GM12878 (cell line): ENCODE data around the gene UQCR11. TPM values are rescaled to one million over a fixed set of nuclear protein-coding genes. Genes with fewer than 3 reads are reported as not detected.

Source experiments
- ATAC-seq: fragments of 200-7000 bp; cut with Tn5 transposase; 3 replicates; pipeline ENCODE4 v1.9.1; 2020; ENCODE audit warnings: mild to moderate bottlenecking, moderate library complexity
- BruUV-seq: library from RNA; stranded (reverse); fragments of 400-500 nt; replicated peaks from 2 replicates; lab custom pipeline; 2021; lab: Mats Ljungman, UMichigan
- CTCF ChIA-PET: fragments of 300-600 bp; sonication (Branson Sonifier 250); formaldehyde crosslinking; extraction: SDS; loops from one replicate; lab custom pipeline; 2021; ENCODE audit warnings: inconsistent platforms; lab: Yijun Ruan, JAX
- POLR2A ChIA-PET: fragments of 350-600 bp; formaldehyde crosslinking; extraction: SDS; loops from one replicate; lab custom pipeline; 2021; ENCODE audit warnings: inconsistent platforms; lab: Charles Lee
- RAD21 ChIA-PET: fragments of 300-600 bp; sonication (Branson Sonifier 250); formaldehyde crosslinking; loops from one replicate; lab custom pipeline; 2023; ENCODE audit warnings: antibody characterized with exemption; ENCODE audit not compliant: unreplicated experiment; lab: Charles Lee
- SMC1A ChIA-PET: fragments of 300-600 bp; sonication (Branson Sonifier 250); formaldehyde crosslinking; loops from one replicate; lab custom pipeline; 2023; ENCODE audit not compliant: unreplicated experiment, uncharacterized antibody; lab: Charles Lee
- DNase-seq: peaks from one replicate; pipeline ENCODE4 v3.0.0-alpha.2; 2011; ENCODE audit warnings: low read depth, low spot score
- FAIRE-seq: peaks from 3 replicates; lab custom pipeline; 2011; peaks lifted over from hg19 to GRCh38; lab: Jason Lieb, UNC
- H2AFZ ChIP-seq: 2 replicates; pipeline ENCODE4 v1.6.0; 2011; ENCODE audit warnings: low read depth, low read length, control low read depth; ENCODE audit not compliant: control insufficient read depth
- H3K27ac ChIP-seq: 2 replicates; pipeline ENCODE4 v1.5.1; 2011; ENCODE audit warnings: control low read depth; ENCODE audit not compliant: control insufficient read depth, insufficient read depth
- H3K27me3 ChIP-seq, 2 experiments: replicated peaks in 1 of 2; 2 replicates each; pipeline versions ENCODE4 v1.6.0 to v1.6.1; 2011; ENCODE audit warnings: low read length in 1 of 2; ENCODE audit not compliant: control insufficient read depth in 2 of 2, insufficient read depth in 2 of 2
- H3K36me3 ChIP-seq, 2 experiments: 2 replicates each; pipeline ENCODE4 v1.5.1; 2011; ENCODE audit warnings: low read length in 1 of 2; ENCODE audit not compliant: control insufficient read depth in 2 of 2, insufficient read depth in 2 of 2
- H3K4me1 ChIP-seq: 2 replicates; pipeline ENCODE4 v1.6.1; 2011; ENCODE audit warnings: mild to moderate bottlenecking, low read length, moderate library complexity, mixed read lengths; ENCODE audit not compliant: control insufficient read depth, insufficient read depth
- H3K4me2 ChIP-seq: 2 replicates; pipeline ENCODE4 v1.6.0; 2011; ENCODE audit warnings: control low read depth; ENCODE audit not compliant: control insufficient read depth, insufficient read depth
- H3K4me3 ChIP-seq: fragments of 200-600 bp; sonication (generic); 2 replicates; pipeline ENCODE4 v1.5.1; 2016
- H3K79me2 ChIP-seq: 2 replicates; pipeline ENCODE4 v1.6.0; 2011; ENCODE audit warnings: low read length; ENCODE audit not compliant: control insufficient read depth, insufficient read depth
- H3K9ac ChIP-seq: 2 replicates; pipeline ENCODE4 v1.8.0; 2011; ENCODE audit warnings: low read length, control low read depth, mixed read lengths; ENCODE audit not compliant: control insufficient read depth, insufficient read depth
- H3K9me3 ChIP-seq: replicated peaks from 3 replicates; pipeline ENCODE4 v1.5.1; 2011; ENCODE audit warnings: mild to moderate bottlenecking, low read length; ENCODE audit not compliant: control insufficient read depth, insufficient read depth
- H4K20me1 ChIP-seq: 2 replicates; pipeline ENCODE4 v1.6.0; 2011; ENCODE audit not compliant: control insufficient read depth, insufficient read depth
- BACH1 ChIP-seq: fragments of 450-650 bp; IDR thresholded peaks from 2 replicates; pipeline ENCODE4 v1.6.1; 2017; ENCODE audit warnings: mild to moderate bottlenecking, borderline replicate concordance
- CBX5 ChIP-seq: sonication (generic); IDR thresholded peaks from 2 replicates; pipeline ENCODE4 v1.6.1; 2016; ENCODE audit warnings: low read depth, moderate library complexity, mild to moderate bottlenecking, inconsistent platforms
- FOXK2 ChIP-seq: fragments of 450-650 bp; IDR thresholded peaks from 2 replicates; pipeline ENCODE4 v1.6.1; 2017; ENCODE audit warnings: mild to moderate bottlenecking, moderate library complexity
- GABPA ChIP-seq: IDR thresholded peaks from 2 replicates; pipeline ENCODE4 v1.6.1; 2014; ENCODE audit warnings: antibody characterized with exemption, low read depth, mild to moderate bottlenecking, inconsistent platforms
- JUNB ChIP-seq: IDR thresholded peaks from 2 replicates; pipeline ENCODE4 v1.6.1; 2016; ENCODE audit warnings: antibody characterized with exemption, mild to moderate bottlenecking
- MYB ChIP-seq: fragments of 150-350 bp; IDR thresholded peaks from 2 replicates; pipeline ENCODE4 v1.6.1; 2014; ENCODE audit warnings: mild to moderate bottlenecking, low read depth, low read length, borderline replicate concordance
- NBN ChIP-seq: fragments of 450-650 bp; IDR thresholded peaks from 2 replicates; pipeline ENCODE4 v1.6.1; 2016
- PAX8 ChIP-seq: fragments of 450-650 bp; IDR thresholded peaks from 2 replicates; pipeline ENCODE4 v1.6.1; 2017; ENCODE audit warnings: mild to moderate bottlenecking, moderate library complexity
- RB1 ChIP-seq: fragments of 450-650 bp; formaldehyde crosslinking; IDR thresholded peaks from 2 replicates; pipeline ENCODE4 v1.6.1; 2017; ENCODE audit warnings: mild to moderate bottlenecking, borderline replicate concordance
- RCOR1 ChIP-seq: conservative IDR thresholded peaks from 2 replicates; pipeline ENCODE4 v1.6.1; 2012; ENCODE audit warnings: low read depth, low read length, improper control_type of control experiment
- RFX5 ChIP-seq: IDR thresholded peaks from 2 replicates; pipeline ENCODE4 v1.6.1; 2011; ENCODE audit warnings: low read depth, low read length, improper control_type of control experiment
- RUNX3 ChIP-seq: IDR thresholded peaks from 2 replicates; pipeline ENCODE4 v1.6.1; 2012; ENCODE audit warnings: low read length, inconsistent platforms
- SUZ12 ChIP-seq: fragments of 200-600 bp; sonication (generic); IDR thresholded peaks from one replicate; pipeline ENCODE4 v1.6.1; 2018; ENCODE audit warnings: antibody characterized with exemption, mild to moderate bottlenecking; ENCODE audit not compliant: unreplicated experiment
- ZNF217 ChIP-seq: fragments of 450-650 bp; IDR thresholded peaks from 2 replicates; pipeline ENCODE4 v1.6.1; 2017; ENCODE audit warnings: antibody characterized with exemption, mild to moderate bottlenecking
- ZSCAN29 ChIP-seq: fragments of 450-650 bp; IDR thresholded peaks from 2 replicates; pipeline ENCODE4 v1.6.1; 2017; ENCODE audit warnings: mild to moderate bottlenecking, moderate library complexity
- WGBS: methylation state at CpG from one replicate; pipeline ENCODE4 v1.1.6; 2016; ENCODE audit warnings: low lambda C conversion rate; ENCODE audit not compliant: insufficient replicate concordance, insufficient coverage; ENCODE audit errors: missing lambda C conversion rate; 5-methylcytosine and 5-hydroxymethylcytosine counted together
- in situ Hi-C: fragments of 300-500 bp; cut with MboI; formaldehyde crosslinking; loops from 9 replicates; pipeline ENCODE4 v1.14.3; 2018; ENCODE audit warnings: mixed read lengths
- intact Hi-C: fragments of 100-400 bp; cut with micrococcal nuclease; formaldehyde crosslinking; loops from one replicate; pipeline ENCODE4 v1.14.2; 2022; ENCODE audit not compliant: unreplicated experiment
- polyA plus RNA-seq, 11 experiments: library from polyadenylated mRNA; depleted of rRNA in 4 of 11; unstranded in 6 of 11; stranded (reverse) in 5 of 11; fragments of >200 nt; fragmentation: Nextera tagmentation in 4 of 11; fragmentation: Illumina TruSeq in 1 of 11; extraction: Ambion mirVana in 4 of 11; extraction: Trizol in 1 of 11; gene quantifications; 1 replicate in 1 of 11; 2 replicates in 10 of 11; pipeline versions ENCODE4 v1.2.1 to v1.2.3, GENCODE V29; 2011 to 2016; ENCODE audit warnings: inconsistent platforms in 2 of 11, missing spikeins in 2 of 11, low read depth in 1 of 11
- total RNA-seq, 4 experiments: library from RNA; depleted of rRNA in 3 of 4; stranded (reverse); fragments of >200 nt in 3 of 4; fragmentation: Illumina TruSeq in 1 of 4; extraction: Trizol in 1 of 4; gene quantifications; 2 replicates each; pipeline versions ENCODE4 v1.2.1 to v1.2.3, GENCODE V29; 2013 to 2021
- TF ChIP-seq, protein P1 (sequence below): IDR thresholded peaks from 2 replicates; pipeline ENCODE4 v1.6.1; 2012; ENCODE audit warnings: improper control_type of control experiment, low read depth, low read length; ENCODE audit not compliant: insufficient replicate concordance
- TF ChIP-seq, protein P2 (sequence below): fragments of 450-650 bp; IDR thresholded peaks from 2 replicates; pipeline ENCODE4 v1.6.1; 2014; ENCODE audit warnings: mild to moderate bottlenecking
- TF ChIP-seq, protein P3 (sequence below): IDR thresholded peaks from 2 replicates; pipeline ENCODE4 v1.6.1; 2012; ENCODE audit warnings: low read depth, low read length, improper control_type of control experiment

UQCR11 gene
- total and polyA plus RNA-seq, 10 of the 15 experiments (the other 5 are each of a cell fraction or from before 2014, with no cell fraction given), result 28.6 to 586 (median 193) TPM

DNA sequence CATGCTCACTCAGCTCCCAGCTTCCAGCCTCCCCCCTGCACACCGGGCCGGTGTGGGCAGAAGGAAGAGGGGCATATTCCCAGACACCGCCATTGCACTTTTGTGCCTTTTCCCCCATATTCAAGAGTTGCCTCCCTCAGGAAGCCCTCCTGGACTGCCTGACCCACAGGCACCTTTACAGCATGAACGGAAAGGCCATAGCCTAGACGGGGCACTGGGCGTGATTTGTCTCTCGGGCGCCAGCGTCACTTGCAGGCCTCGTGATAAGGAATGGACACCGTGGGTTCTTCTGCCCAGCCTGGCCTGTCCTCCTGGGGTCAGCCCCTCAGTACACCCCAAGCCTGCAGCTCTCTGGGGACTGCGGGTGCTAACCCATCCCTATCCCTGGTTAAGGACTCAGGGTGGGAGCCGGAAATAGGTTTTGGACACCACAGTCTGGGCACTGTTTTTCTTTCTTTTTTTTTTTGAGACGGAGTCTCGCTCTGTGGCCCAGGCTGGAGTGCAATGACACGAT lies 933 bp upstream of the UQCR11 start:
- H2AFZ ChIP-seq, result peak overlapping the region; percentile 96
- peak overlapping the region; percentile 62 for H3K4me3 ChIP-seq
- no peaks in the 10 kb centered on the region for H3K27me3 ChIP-seq
- ChIA-PET POLR2A (interaction anchor here (0.9 to 3.2 kb wide), 4 partner anchors 13 to 46 kb away, joined by 3 to 19 read pairs (median 3); partner anchors contain the start of genes MBD3 and TCF3), SMC1A (interaction anchor here (0.6 to 2.4 kb wide), 3 partner anchors 19 to 66 kb away, joined by 3 to 7 read pairs (median 3); partner anchors contain the start of gene TCF3), RAD21 (interaction anchor here (0.9 to 2.0 kb wide), 7 partner anchors 13 to 66 kb away, joined by 3 to 8 read pairs (median 4); no protein-coding TSS in a partner anchor), CTCF (interaction anchor here (0.6 to 2.1 kb wide), 6 partner anchors 16 to 220 kb away, joined by 3 to 8 read pairs (median 4); no protein-coding TSS in a partner anchor)
- H3K36me3 ChIP-seq, result peaks cover 2 to 4% of the 10 kb centered on the region in 2 experiments
- DNase-seq, result no peak
- peak overlapping the region; percentile 98 for H3K4me2 ChIP-seq
- peak; percentile 7 for ATAC-seq
- H4K20me1 ChIP-seq, result no peaks in the 10 kb centered on the region
- peaks cover 30% of the 10 kb centered on the region for H3K79me2 ChIP-seq
- H3K9ac ChIP-seq, result peak overlapping the region; percentile 70
- in situ Hi-C loops (loop anchor here (5.0 kb wide), 1 partner anchor 41 kb away; no protein-coding TSS in a partner anchor), intact Hi-C loops (loop anchor here (5.0 kb wide), 2 partner anchors 41 to 66 kb away; no protein-coding TSS in a partner anchor)
- no peaks in the 10 kb centered on the region for H3K9me3 ChIP-seq
- H3K4me1 ChIP-seq, result peaks cover 9% of the 10 kb centered on the region
- peak overlapping the region; percentile 69 for H3K27ac ChIP-seq
- WGBS, result 10% methylated on average over 14 of the region's 16 CpGs
- no peak for FAIRE-seq
- no TSS peak for BruUV-seq
- TF ChIP-seq SUZ12, result no peak
- TF ChIP-seq BACH1, result no peak
- TF ChIP-seq, protein P1, sequence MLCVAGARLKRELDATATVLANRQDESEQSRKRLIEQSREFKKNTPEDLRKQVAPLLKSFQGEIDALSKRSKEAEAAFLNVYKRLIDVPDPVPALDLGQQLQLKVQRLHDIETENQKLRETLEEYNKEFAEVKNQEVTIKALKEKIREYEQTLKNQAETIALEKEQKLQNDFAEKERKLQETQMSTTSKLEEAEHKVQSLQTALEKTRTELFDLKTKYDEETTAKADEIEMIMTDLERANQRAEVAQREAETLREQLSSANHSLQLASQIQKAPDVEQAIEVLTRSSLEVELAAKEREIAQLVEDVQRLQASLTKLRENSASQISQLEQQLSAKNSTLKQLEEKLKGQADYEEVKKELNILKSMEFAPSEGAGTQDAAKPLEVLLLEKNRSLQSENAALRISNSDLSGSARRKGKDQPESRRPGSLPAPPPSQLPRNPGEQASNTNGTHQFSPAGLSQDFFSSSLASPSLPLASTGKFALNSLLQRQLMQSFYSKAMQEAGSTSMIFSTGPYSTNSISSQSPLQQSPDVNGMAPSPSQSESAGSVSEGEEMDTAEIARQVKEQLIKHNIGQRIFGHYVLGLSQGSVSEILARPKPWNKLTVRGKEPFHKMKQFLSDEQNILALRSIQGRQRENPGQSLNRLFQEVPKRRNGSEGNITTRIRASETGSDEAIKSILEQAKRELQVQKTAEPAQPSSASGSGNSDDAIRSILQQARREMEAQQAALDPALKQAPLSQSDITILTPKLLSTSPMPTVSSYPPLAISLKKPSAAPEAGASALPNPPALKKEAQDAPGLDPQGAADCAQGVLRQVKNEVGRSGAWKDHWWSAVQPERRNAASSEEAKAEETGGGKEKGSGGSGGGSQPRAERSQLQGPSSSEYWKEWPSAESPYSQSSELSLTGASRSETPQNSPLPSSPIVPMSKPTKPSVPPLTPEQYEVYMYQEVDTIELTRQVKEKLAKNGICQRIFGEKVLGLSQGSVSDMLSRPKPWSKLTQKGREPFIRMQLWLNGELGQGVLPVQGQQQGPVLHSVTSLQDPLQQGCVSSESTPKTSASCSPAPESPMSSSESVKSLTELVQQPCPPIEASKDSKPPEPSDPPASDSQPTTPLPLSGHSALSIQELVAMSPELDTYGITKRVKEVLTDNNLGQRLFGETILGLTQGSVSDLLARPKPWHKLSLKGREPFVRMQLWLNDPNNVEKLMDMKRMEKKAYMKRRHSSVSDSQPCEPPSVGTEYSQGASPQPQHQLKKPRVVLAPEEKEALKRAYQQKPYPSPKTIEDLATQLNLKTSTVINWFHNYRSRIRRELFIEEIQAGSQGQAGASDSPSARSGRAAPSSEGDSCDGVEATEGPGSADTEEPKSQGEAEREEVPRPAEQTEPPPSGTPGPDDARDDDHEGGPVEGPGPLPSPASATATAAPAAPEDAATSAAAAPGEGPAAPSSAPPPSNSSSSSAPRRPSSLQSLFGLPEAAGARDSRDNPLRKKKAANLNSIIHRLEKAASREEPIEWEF, result no peak
- TF ChIP-seq, protein P2, sequence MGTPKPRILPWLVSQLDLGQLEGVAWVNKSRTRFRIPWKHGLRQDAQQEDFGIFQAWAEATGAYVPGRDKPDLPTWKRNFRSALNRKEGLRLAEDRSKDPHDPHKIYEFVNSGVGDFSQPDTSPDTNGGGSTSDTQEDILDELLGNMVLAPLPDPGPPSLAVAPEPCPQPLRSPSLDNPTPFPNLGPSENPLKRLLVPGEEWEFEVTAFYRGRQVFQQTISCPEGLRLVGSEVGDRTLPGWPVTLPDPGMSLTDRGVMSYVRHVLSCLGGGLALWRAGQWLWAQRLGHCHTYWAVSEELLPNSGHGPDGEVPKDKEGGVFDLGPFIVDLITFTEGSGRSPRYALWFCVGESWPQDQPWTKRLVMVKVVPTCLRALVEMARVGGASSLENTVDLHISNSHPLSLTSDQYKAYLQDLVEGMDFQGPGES, result no peak
- TF ChIP-seq MYB, result no peak
- TF ChIP-seq, protein P3, sequence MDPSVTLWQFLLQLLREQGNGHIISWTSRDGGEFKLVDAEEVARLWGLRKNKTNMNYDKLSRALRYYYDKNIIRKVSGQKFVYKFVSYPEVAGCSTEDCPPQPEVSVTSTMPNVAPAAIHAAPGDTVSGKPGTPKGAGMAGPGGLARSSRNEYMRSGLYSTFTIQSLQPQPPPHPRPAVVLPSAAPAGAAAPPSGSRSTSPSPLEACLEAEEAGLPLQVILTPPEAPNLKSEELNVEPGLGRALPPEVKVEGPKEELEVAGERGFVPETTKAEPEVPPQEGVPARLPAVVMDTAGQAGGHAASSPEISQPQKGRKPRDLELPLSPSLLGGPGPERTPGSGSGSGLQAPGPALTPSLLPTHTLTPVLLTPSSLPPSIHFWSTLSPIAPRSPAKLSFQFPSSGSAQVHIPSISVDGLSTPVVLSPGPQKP, result no peak
- TF ChIP-seq FOXK2, result no peak
- no peak for TF ChIP-seq GABPA
- 0 out of 2 replicates have a peak, but pooled peaks have one; percentile 44 for TF ChIP-seq NBN
- TF ChIP-seq RB1, result no peak
- TF ChIP-seq JUNB, result peak; percentile 1; the same call in 1 of the 2 replicates
- 0 out of 2 replicates have a peak, but pooled peaks have one; percentile 7 for TF ChIP-seq RCOR1
- TF ChIP-seq ZNF217, result peak; percentile 54
- no peak for TF ChIP-seq ZSCAN29
- TF ChIP-seq RFX5, result no peak
- no peak for TF ChIP-seq CBX5
- no peak for TF ChIP-seq RUNX3
- TF ChIP-seq PAX8, result no peak
